ENCODE data around the gene ROBO3. TPM values are rescaled to one million over a fixed set of nuclear protein-coding genes. Genes with fewer than 3 reads are reported as not detected.

Gene ROBO3
- 31.7 and 37.8 TPM in 2 replicates for total RNA-seq

GRCh38 chr11:124865181-124865901 is at the start of gene ROBO3:
Gene ROBO3 (plus strand): TSS chr11:124865432. CDS start chr11:124865578, 146 bp downstream.

GRCh38 chr11:124897674-124898262 is 32.5 kb downstream of the ROBO3 start, which contains the start of gene ROBO4:
Gene ROBO4 (minus strand): TSS chr11:124897865. CDS start chr11:124897795, 70 bp downstream.

GRCh38 chr11:124918950-124919349 is 53.7 kb downstream of the ROBO3 start, which contains the start of gene HEPN1:
Gene HEPN1 (plus strand): TSS chr11:124919250.

Other genes starting within 250 kb of the ROBO3 start
- 18.5 and 20.5 TPM in 2 replicates for gene TBRG1, start 242.6 kb upstream of the ROBO3 start, total RNA-seq
- gene SIAE, start 191.7 kb upstream of the ROBO3 start, total RNA-seq, result 9.4 and 10.9 TPM in 2 replicates
- 25.2 and 33.1 TPM in 2 replicates for gene SPA17, start 191.5 kb upstream of the ROBO3 start, total RNA-seq
- gene NRGN, start 125.5 kb upstream of the ROBO3 start, total RNA-seq, result 6.6 and 7.1 TPM in 2 replicates
- 0.17 and 0.74 TPM in 2 replicates for gene VSIG2, start 113.2 kb upstream of the ROBO3 start, total RNA-seq
- gene ESAM, start 103.1 kb upstream of the ROBO3 start, total RNA-seq, result under 0.01 and 0.17 TPM in 2 replicates
- 6.5 and 7.1 TPM in 2 replicates for gene MSANTD2, start 65.0 kb upstream of the ROBO3 start, total RNA-seq
- gene ROBO4, start 32.4 kb downstream of the ROBO3 start, total RNA-seq, result 2.2 and 2.7 TPM in 2 replicates
- gene HEPN1, start 53.8 kb downstream of the ROBO3 start, total RNA-seq, result not detected in 2 replicates
- gene HEPACAM, start 70.6 kb downstream of the ROBO3 start, total RNA-seq, result under 0.01 TPM in 1 of 2 replicates, not detected in the other
- gene CCDC15, start 88.8 kb downstream of the ROBO3 start, total RNA-seq, result 3.4 and 4.0 TPM in 2 replicates
- 4.9 and 5.0 TPM in 2 replicates for gene SLC37A2, start 197.9 kb downstream of the ROBO3 start, total RNA-seq
- 27.5 and 33.3 TPM in 2 replicates for gene TMEM218, start 246.2 kb downstream of the ROBO3 start, total RNA-seq

Measured in bronchus fibroblast of lung (primary cell).